A549 treated with CORT108297 at 1 μM for 4 hours (cell line): Measurements from ENCODE around the gene ZNF225. TPM values are rescaled to one million over a fixed set of nuclear protein-coding genes. Genes with fewer than 3 reads are reported as not detected.

Source experiments
- total RNA-seq: library from RNA; stranded (reverse); fragments of 200-300 nt; extraction: Qiagen RNA extraction; gene quantifications from 5 replicates; pipeline ENCODE4 v1.2.3, GENCODE V29; 2022

ZNF225 gene
- total RNA-seq, result 2.3 to 3.4 TPM (median 2.8 TPM) in 5 replicates

GRCh38 chr19:44113138-44113783 lies at the start of gene ZNF225:
Gene ZNF225, plus strand, starts transcription at chr19:44113399. Its CDS starts 2,429 bp downstream, at chr19:44115828.

DNA sequence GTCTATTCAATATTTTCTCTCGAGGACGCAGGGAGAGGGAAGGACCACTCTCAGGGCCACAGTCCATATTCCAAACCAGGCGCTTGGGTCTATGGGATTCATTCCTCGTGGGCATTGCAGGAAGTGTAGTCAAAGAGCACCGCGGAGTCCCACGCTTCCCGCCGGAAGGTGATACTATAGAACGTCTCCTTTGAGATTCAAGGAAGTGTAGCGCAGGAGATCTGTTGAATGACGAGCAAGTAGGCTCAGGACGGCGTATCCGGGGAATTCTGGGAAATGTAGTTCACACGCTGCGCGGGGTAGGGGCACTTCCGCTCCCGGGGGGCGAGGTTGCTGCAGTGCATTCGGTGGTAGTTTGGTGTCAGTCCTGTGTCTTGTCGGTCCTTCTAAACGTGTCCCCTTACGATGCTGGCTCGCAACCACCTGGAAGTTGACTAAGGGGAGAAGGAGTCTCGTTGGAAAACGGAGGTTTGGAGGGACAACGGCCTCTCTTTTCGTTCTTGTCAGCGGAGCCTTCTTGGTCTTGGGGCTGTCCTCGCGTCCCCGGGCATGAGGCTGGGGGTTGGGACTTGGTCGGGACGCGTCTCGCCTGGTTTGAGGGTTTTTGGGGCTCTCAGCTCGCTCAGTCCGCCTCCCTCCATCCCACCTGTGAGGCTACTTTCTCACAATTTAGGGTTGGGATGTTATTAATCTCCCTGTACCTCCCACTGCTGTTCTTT lies 41.2 kb upstream of the ZNF225 start, which contains the start of gene ZNF284:
TSS of gene ZNF284 (plus strand) at position 336 of the 719 bp plus-strand sequence. CDS start 4,231 bp downstream, outside the sequence.

GRCh38 chr19:44093931-44094765 lies 19.1 kb upstream of the ZNF225 start, which contains the start of gene ZNF224:
Gene ZNF224, plus strand, starts transcription at chr19:44094361. Its CDS starts 3,513 bp downstream, at chr19:44097874.

DNA sequence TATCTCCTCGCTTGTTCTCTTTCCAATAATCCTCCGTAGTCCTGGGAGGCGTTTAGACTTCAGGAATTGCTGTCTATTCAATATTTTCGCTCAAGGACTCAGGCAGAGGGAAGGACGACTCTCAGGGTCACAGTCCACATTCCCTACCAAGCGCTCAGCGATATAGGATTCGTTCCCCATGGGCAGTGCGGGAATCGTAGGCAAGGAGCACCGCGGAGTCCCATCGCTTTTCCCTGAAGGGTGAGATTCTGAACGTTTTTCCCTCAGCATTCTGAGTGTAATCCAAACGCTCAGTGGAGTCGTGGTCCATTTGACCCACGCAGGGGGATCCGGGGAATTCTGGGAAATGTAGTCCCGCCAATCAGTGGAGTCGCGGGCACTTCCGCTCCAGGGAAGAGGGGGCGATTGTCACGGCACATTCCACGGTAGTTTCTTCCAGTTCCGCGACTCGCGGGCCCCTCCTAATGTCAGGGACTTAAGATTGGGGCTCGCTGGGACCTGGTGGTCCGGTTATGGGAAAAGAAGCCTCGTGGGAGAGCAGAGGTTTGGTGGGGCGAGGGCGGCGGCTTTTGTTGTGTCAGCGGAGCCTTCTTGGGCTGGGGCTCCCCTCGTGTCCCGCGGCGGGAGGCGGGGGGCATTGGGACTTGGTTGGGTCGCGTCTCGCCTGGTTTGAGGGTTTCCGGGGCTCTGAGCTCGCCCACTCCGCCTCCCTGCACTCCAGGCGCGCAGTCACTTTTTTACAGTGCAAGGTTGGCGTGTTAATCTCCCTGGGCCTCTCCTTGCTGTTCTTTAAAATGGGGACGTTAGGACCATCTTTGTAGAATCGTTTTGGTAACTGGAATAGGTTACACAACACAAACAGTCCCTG lies 28.2 kb downstream of the ZNF225 start, which contains the start of gene ZNF234:
TSS of gene ZNF234 (plus strand) at position 364 of the 868 bp plus-strand sequence. CDS start 3,079 bp downstream, outside the sequence.

DNA sequence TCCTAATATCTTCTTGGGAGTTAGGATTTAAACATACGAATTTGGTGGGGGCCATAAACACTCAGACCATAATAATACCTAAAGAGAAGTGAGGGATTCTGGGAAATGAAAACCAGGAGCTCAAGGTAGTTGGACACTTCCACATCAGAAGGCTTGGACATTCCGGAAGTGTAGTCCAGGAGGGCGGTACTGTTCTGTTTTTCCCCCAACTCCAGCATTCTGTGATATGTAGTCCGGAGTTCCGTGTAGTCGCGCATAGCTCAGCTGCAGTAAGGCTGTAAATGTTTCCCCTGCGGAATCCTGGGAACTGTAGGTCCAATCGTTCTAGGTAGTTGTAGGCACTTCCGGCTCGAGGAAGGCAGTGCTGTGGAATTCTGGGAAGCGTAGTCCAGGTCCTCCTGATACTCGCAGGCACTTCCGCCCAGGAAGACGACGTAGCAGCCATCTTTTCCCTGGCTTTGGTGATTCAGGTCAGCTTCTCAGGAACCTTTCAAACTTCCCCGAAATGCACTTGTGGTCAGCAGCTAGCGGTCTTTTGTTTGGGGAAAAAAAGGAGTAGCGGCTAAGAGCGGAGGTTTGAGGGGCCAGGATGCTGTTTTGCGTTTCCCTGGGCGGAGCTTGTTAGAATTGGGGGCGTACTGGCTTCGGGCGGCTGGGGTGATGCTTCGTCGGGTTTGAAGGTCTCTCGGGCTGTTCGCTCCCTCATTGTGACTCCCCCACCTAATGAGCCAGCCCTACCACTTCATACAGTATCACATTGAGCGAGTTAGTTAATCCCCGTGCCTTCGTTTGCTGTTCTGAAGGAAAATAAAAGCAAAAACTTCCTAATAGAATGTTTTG lies 51.7 kb downstream of the ZNF225 start, which contains the start of gene ZNF226:
TSS of gene ZNF226 (plus strand) at position 428 of the 840 bp plus-strand sequence. CDS start 4,981 bp downstream, outside the sequence.

Other genes starting within 250 kb of the ZNF225 start
- 0.13 to 0.44 TPM (median 0.27 TPM) in 5 replicates for gene ZNF404, start 229.4 kb upstream of the ZNF225 start, total RNA-seq
- gene ZNF45, start 178.1 kb upstream of the ZNF225 start, total RNA-seq, result 9.9 to 12.8 TPM (median 10.7 TPM) in 5 replicates
- 0.39 to 0.92 TPM (median 0.48 TPM) in 5 replicates for gene ZNF221, start 162.2 kb upstream of the ZNF225 start, total RNA-seq
- 2.3 to 3.8 TPM (median 2.6 TPM) in 5 replicates for gene ZNF155, start 129.2 kb upstream of the ZNF225 start, total RNA-seq
- gene ZNF230, start 110.4 kb upstream of the ZNF225 start, total RNA-seq, result 2.0 to 3.6 TPM (median 2.9 TPM) in 5 replicates
- gene ZNF222, start 88.0 kb upstream of the ZNF225 start, total RNA-seq, result 2.5 to 6.1 TPM (median 3.3 TPM) in 5 replicates
- gene ZNF223, start 61.4 kb upstream of the ZNF225 start, total RNA-seq, result 1.9 to 2.9 TPM (median 2.7 TPM) in 5 replicates
- 0.29 to 0.49 TPM (median 0.39 TPM) in 5 replicates for gene ZNF284, start 41.2 kb upstream of the ZNF225 start, total RNA-seq
- gene ZNF224, start 19.0 kb upstream of the ZNF225 start, total RNA-seq, result 9.9 to 11.4 TPM (median 10.9 TPM) in 5 replicates
- 1.5 to 2.9 TPM (median 2.7 TPM) in 5 replicates for gene ZNF234, start 28.2 kb downstream of the ZNF225 start, total RNA-seq
- gene ZNF226, start 51.7 kb downstream of the ZNF225 start, total RNA-seq, result 19.2 to 20.9 TPM (median 20.2 TPM) in 5 replicates
- gene ZNF227, start 99.1 kb downstream of the ZNF225 start, total RNA-seq, result 9.4 to 12.6 TPM (median 10.7 TPM) in 5 replicates
- 0.32 to 0.78 TPM (median 0.50 TPM) in 5 replicates for gene ZNF233, start 146.5 kb downstream of the ZNF225 start, total RNA-seq
- 2.7 to 3.3 TPM (median 3.0 TPM) in 5 replicates for gene ZNF235, start 191.6 kb downstream of the ZNF225 start, total RNA-seq
- gene ZNF112, start 243.3 kb downstream of the ZNF225 start, total RNA-seq, result 1.5 to 3.2 TPM (median 2.2 TPM) in 5 replicates